Mammary epithelial cell (primary cell): Measurements from ENCODE around the gene CRIP1.

Experiments
- CTCF ChIP-seq, 2 donors: IDR thresholded peaks in 1 of 2; conservative IDR thresholded peaks in 1 of 2; 2 replicates each; pipeline ENCODE4 v1.5.1; 2011 to 2012; ENCODE audit warnings: inconsistent platforms in 2 of 2, low read length in 2 of 2, mild to moderate bottlenecking in 2 of 2, control low read depth in 1 of 2, low read depth in 1 of 2; ENCODE audit not compliant: insufficient read depth in 1 of 2; ENCODE audit errors: extremely low read depth in 1 of 2
- EZH2 ChIP-seq: IDR thresholded peaks from 2 replicates; pipeline ENCODE4 v1.6.1; 2012; ENCODE audit warnings: low read length, inconsistent platforms, borderline replicate concordance

- no peak for TF ChIP-seq CTCF (conservative IDR thresholded peaks at IDR 0.05 in 1 of 2, IDR thresholded peaks at IDR 0.05 in 1 of 2; ENCODE audit: extremely low read depth in 1 of 2, insufficient read depth in 1 of 2, low read depth in 1 of 2, low read length in 2 of 2)
- TF ChIP-seq EZH2 = no peak
Observed at GRCh38 chr14:105492971-105493871, 6.5 kb downstream of the CRIP1 start.
